Measurements from ENCODE around the gene TOGARAM2.

TOGARAM2 gene

DNA sequence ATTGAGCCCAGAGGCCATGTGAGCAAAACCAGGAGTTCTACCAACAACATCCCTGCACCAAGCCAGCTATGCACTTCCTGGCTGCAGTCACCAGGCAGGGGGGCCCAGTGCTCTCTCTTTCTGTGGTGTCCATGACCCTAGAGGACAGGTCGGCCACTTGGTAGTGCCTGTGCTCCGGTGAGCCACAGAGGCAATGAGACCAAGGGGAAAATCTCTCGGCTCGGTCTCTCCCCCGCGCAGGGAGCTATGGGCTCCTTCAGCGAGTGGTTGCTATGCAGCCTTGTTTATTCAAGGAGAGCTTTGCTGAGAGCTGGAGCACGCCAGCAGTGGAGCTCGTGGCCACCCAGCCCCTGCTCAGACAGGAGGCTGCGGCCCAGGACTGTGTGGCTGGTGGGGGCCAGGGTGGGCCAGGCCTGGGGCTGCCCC is at the start of gene TOGARAM2:
Gene TOGARAM2 (plus strand): TSS at position 283 of the 426 bp plus-strand sequence. CDS start 13,537 bp downstream, outside the sequence.
- no peak for DNase-seq (ENCODE audit: low spot score)

DNA sequence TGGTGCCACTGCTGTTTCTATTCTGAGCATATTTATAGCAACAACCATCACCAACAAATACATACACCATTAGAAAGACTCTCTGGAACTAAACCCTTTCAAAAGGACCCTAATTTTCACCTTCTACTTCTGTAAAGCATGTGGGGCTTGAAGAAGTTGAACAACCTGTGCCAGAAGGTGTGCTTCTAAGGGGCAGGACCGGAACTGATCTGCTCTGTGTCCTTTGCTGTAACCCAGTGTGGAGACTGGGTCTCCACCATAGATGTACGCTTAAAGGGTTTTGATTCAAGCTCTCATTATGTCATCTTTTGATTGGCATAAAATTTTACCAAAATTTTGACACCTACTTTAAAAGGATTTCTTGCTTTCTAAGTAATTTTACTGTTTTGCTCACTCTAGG is 46.3 kb upstream of the TOGARAM2 start:
- no peak for DNase-seq (ENCODE audit: low spot score)

DNA sequence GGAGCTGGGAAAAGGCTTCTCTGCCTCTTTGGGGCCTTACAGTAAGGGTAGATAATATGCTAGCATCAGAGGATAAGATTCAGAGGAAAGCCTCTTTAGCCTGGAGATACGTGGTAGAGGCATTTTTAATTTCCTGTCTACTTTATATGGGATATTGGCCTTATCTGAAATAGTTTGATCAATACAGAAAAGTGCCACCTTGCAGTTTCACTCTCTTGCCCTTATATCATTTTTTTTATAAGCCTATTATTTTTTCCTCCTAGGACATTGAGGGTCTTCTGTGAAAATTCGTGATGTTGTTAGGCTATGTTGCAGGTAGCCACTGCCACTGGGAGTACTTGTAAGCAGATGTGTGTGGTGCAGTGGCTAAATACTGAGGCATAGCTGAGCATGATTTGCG is 40.1 kb upstream of the TOGARAM2 start:
- no peak for DNase-seq (ENCODE audit: low spot score)

DNA sequence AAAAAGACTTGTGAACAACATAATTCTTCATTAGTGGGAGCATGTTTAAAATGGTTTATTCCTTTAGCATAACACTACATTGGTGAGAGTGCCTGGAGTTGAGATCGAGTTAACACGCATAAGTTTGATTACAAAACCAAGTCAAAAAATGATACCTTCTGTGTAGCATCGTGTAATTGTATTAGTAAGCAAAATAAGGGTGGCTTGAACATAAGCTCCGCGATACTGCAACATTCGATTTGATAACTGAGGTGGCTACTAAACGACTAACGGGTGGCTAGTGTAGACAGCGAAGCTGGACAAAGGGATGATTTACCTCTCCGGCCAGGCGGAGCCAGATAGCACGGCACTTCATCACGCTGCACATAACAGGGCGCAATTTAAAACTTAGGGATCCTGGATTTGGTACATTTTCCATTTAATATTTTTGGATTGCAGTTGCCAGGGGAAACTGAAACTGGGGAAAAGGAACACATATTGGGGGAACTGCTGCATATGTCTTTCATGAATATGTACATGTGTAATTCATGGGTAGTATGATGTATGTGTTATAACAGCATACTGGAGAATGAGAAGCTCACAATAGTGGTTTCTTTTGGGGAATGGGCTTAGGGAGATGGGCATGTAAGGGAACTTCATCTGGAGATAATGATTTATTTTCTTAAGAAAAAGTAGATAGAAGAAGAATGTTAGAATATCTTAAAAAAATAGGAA is 36.4 kb upstream of the TOGARAM2 start:
- DNase-seq (ENCODE audit: low spot score), result no peak

DNA sequence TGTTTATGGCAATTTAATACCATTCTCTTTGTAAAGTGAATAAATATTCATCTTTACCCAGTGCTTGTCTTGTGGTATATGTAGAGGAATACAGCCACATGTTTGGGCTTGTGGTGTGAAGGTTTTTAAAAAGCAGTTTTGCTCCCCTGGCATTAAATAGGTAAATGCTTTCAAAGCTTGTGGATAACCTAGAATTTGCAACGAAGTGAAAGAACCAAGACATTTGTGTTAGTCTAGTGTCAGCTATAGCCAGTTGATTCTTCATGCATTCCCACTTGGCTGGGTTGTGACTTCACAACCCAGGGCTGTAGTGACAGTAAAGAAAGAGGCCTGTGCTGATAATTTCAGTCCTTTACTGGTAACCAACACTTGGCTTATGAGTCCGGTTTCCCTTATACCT is 32.9 kb upstream of the TOGARAM2 start:
- DNase-seq (ENCODE audit: low spot score), result no peak

DNA sequence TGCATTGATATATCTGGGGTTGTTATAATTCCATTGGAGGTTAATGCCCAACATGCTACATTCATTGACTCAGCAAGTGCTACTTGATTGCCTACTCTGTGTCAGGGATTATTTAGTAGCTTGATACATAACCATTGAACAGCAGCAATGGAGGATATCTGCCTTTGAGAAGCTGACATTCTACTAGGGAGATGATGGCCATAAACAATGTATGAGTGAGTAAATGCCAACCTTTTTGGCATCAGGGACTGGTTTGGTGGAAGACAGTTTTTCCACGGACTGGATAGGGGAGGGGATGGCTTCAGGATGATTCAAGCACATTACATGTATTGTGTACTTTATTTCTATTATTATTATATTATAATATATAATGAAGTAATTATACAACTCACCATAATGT is 31.9 kb upstream of the TOGARAM2 start:
- no peak for DNase-seq (ENCODE audit: low spot score)

DNA sequence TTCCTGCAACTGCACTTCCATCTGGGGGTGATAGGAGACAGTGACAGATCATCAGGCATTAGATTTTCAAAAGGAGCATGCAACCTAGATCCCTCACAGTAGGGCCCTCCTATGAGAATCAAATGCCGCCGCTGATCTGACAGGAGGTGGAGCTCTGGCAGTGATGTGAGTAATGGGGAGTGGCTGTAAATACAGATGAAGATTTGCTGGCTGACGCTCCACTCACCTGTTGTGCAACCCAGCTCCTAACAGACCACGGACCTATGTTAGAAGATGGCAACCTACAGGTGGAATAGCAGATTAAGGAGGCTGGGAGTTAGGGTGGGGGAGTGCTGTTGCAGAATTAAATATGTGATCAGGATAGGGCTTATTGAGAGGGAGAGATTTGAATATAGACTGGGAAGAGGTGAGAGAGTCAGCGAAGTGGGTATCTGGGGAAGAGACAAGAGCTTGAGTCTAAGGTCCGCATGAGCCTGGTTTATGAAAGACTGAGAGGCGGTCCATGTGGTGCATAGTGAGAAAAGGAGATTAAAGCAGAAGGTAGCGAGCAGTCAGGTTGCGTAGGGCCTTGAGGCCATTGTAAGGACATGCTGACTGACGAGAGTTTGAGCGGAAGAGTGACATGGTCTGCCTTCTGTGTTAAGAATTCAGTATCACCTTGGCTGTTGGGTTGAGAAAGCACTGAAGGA is 31.3 kb upstream of the TOGARAM2 start:
- DNase-seq (ENCODE audit: low spot score), result no peak

DNA sequence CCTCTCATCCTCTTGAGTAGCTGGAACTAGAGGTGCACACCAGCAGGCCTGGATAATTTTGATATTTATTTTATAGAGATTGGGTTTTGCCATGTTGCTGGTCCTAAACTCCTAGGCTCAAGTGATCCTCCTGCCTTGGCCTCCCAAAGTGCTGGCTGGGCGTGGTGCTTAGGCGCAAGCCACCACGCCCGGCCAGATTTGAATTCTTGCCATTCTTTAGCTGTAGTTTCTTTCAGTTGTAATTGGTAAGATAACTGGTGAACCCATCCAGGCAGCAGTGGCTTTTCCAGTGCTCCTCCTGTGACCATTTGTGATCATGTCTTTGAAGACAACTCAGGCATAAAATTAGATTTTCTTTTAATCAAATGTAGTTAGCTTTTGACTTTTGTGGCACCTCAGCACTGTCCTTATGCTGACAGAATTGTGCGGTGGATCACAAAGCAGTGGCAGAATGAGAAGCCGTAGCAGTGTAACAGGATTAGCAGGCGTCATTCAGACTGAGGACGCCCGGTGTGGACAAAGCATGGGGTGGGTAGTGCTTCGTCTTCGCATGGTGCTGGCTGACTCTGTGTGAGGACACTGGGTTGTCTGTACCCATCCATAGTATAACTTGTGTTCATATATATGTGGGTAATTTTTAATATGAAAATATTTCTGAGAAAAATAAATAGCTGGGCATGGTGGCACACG is 30.0 kb upstream of the TOGARAM2 start:
- no peak for DNase-seq (ENCODE audit: low spot score)

DNA sequence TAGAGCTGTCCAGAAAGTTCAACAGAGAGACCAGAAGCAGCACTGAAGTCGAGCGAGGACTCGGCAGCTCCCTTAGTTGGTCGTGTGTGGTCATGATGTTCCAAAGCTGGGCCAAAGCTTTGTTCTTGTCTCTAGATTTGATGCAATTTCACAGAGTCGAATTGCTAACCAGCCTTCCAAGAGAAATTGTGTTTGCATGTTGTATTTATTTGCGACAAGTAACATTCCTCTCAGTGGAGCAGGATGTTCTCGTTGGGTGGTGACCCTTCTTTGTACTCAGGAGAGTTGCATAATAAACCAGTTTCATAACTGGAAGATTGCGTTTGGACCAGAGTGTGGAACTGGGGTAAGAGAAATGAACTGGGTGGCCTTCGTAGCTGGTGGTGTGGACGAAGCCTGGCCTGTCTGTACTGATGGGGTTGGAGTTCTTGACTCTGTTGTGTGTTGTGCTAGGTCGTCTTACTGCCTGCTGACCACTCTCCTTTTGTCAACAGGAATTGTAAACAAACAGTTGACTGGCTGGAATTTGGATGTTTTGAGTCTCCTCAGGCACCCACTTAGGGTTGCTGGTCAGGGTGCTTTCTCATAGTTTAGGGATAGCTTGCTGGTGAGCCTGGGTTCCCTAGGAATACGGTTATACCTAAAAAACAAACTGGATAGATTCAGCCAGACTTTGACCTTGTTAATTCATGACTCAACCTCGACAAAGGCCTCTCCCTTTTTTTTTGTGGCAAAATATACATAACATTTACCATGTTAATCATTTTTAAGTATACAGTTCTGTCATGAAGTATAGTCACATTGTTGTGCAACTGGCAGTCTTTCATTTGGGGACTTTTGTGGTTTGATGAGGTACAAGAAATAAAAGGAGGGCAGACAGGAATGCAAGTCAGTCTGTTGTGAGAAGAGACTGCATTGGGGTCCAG is 28.9 kb upstream of the TOGARAM2 start:
- no peak for DNase-seq (ENCODE audit: low spot score)

DNA sequence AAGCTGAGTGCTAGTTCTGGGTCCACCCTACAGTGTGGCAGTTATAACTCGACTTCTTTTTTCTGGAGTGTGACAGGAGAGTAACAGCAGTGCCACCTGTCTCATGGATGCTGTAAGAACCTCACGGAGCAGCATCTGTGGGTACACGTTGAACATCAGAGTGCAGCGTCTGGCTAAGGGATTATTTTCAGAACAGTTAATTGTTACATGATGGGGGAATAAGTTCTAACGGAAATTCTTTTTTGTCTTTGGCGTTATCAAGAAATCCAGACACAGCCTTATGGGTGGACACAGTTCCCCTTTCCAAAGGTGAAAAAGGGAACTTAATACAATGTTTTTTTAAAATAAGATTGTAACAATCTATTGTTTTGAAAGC is 28.3 kb upstream of the TOGARAM2 start:
- DNase-seq (ENCODE audit: low spot score), result no peak

DNA sequence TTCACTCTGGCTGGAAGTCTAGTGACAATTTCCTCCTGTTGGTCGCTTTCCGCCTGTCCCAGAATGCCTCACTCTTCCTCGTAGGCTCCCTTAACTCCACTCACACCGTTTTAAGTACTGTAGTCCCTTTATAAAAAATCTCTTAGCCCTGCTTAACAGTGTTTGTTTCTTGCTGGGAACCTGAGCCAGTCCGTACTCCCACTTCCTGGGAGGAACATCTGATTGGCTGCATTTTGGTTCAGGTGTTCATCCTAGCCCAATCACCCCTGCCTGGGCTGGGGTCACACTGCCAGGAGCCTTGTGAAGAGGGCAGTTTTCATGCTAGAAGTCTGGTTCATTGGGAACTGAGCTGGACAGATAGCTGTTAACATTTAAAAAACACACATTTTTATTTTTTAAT is 25.6 kb upstream of the TOGARAM2 start:
- DNase-seq (ENCODE audit: low spot score), result peak; percentile 42

DNA sequence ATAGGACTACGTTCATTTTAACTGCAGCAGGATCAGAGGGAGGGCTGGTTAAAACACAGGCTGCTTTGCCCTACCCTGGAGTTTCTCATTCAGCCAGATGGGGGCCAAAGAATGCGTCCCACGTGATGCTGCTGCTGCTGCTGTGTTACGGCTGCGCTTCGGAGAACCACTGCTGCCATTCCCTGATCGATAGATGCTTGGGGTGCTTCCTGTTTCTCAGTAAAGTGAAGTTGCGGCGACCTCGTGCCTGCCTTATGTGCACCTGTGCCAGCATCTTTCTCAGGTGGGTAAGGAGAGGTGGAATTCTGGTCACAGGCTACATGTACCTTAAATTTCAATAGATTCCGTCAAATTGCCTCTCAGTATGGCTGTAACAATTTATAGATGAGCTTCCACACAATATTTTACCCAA is 24.7 kb upstream of the TOGARAM2 start:
- DNase-seq (ENCODE audit: low spot score), result peak; percentile 72

DNA sequence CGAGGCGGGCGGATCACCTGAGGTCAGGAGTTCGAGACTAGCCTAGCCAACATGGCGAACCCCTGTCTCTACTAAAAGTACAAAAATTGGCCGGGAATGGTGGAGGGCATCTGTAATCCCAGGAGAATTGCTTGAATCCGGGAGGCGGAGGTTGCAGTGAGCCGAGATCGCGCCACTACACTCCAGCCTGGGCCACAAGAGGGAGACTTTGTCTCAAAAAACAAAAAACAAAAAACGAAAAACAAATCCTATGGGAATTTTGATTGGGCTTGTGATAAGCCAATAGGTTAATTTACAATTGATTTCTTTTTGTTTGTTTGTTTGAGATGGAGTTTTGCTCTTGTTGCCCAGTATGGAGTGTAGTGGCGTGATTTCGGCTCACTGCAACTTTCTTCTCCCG is 24.2 kb upstream of the TOGARAM2 start:
- no peak for DNase-seq (ENCODE audit: low spot score)

DNA sequence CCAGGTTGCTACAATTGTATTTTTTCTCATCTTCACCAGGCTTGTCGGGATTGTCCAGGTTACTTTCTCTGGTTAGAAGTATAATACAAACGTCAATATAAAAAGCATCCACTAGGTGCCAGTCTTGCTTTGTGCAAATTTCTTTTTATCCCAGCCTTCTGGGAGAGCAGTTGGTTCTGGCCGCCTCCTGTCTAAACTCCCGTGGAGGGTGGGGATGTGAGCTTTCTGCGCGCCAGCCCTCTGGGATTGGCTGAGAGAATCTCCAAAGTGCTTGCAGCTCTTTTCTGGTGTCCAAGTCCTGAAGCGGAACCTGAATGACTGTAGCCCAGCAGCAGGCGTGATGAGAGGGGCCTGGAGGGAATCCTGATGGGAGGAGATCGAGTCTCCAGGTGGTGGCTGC is 22.4 kb upstream of the TOGARAM2 start:
- DNase-seq (ENCODE audit: low spot score), result peak; percentile 78

DNA sequence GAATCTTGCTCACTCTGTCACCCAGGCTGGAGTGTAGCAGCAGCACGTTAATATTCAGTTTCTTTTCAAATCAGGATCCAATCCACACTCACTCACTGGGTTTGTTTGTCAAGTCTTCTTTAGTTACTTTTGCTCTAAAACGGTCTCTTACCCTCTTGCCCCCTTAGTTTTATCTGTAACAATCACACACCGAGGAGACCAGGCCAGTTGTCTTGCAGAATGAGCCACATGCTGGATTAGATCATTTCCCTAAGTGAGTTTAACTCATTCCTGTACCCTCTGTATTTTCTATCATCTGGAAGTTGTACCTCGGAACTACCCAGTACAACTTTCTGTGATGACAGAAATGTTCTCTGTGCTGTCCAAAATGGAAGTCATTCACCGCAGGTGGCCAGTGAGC is 20.7 kb upstream of the TOGARAM2 start:
- no peak for DNase-seq (ENCODE audit: low spot score)

DNA sequence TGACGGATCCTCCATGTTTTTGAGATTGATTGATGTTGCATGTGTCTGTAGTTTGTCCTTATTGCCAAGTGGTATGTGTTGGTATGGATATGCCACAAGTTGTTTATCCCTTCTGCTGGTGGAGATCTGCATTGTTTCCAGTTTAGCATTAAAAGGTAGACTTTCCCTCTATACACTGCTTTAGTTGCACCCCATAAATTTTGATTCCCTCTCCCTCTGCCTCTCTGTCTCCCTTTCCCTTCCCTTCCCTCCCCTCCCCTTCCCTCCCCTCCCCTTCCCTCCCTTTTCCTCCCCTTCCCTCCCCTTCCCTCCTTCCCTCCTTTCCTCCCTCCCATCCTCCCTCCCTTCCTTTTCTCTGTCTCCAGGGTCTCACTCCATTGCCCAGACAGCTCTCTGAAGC is 18.6 kb upstream of the TOGARAM2 start:
- no peak for DNase-seq (ENCODE audit: low spot score)

DNA sequence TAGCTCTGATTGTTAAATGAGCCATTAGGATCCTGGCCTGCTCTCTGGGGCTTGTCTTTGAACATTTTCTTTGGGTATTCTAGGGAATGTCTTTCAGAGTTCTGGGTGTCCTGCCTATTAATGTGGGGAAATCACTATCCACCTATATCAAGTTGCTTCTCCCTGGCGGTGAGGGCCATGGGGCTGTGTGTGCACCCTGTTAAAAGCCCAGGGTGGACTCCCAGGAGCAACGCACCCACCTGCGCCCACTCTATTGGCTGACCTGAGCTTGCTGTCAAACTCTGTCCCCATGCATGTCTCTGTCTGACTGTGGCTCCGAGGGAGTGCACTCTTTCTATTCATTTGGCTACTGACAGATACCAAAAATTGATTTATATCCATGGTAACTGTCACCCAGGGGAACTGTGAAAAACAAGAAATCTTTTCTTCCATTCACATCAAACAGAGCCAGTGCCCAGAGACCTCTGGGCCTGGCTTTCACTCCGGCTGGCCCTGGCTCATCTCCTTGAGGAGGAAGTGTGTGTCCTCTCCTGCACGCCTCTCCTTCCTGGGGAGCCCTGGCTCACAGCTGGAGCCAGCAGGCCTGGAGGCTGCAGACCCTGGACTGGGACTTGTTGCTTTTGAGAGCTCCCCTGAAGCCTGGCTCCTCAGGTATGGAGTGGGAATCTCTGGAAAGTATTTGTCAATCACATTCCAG is 10.5 kb upstream of the TOGARAM2 start:
- no peak for DNase-seq (ENCODE audit: low spot score)

DNA sequence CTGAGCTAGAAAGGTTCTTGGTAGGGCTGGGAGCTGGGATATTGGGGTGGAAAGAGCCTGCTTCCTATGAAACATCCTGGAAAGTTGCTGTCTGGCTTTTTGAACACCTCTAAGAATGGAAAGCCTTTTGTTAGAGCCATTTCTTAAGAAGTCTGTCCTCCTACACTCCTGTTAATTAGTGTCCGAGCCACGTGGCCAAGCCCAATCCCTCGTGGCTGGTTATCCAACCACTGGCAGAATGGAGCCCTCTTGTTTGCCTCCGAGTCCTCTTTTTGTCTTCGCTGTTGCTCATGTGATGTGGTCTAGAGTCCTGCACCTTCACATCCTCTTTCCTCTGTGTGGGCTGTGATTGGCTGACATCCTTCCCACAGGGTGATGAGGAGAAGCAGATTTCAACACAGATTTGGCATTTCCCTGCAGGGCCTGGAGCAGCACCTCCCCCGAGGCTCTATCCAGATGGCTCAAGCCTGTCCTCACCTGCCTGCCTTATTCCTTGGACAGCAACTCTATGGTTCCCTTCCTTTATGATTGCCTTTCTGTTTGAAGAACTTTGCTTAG is 8.2 kb upstream of the TOGARAM2 start:
- DNase-seq (ENCODE audit: low spot score), result no peak

DNA sequence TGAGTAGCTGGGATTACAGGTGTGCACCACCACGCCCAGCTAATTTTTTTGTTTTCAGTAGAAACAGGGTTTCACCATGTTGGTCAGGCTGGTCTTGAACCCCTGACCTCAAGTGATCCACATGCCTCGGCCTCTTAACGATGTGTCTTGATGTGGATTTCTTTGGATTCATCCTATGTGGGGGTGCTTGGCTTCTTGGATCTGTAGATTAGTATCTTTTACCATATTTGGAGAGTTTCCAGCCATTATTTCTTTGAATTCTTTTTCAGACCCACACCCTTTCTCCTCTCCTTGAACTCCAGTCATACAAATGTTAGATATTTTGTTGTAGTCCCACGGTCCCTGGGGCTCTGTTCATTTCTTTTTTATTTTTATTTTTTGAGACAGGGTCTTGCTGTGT is 6.8 kb upstream of the TOGARAM2 start:
- DNase-seq (ENCODE audit: low spot score), result no peak

DNA sequence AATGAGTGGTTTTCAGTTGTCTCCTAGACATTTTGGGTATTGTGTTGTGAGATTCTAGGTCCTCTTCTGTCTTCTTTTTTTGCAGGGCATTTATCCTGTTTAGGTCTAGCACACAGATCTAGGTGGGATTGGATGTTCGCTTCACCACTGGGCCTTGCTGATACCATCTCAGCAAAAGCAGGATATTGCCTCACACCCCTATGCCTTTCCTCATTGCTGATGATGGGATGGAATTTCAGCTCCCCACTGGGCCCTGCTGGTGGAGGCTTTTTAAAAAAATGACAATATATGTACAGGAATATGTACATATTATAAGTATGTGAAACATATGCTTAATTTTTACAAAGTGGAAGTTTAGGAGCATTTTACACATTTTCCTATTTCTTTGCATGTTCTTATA is 5.4 kb upstream of the TOGARAM2 start:
- no peak for DNase-seq (ENCODE audit: low spot score)

DNA sequence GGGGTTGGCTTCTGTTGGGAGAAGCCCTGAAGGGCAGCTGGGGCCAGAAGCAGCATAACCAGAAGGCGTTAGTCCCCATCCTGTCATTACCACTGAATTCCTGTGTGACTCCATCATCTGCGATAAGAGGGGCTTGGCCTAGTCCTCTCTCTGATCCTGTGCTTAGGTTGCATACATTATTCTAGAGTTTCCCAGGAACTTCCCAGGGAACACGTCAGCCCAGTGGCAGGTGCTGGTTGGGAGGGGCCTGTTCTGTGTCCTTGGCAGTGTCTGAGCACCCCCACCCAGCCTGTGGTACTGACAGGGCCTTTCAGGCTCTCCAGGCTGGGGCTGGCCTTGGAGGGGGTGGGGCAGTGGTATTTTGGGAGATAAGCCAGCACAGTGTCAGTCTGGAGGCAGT is 4.5 kb upstream of the TOGARAM2 start:
- DNase-seq (ENCODE audit: low spot score), result no peak

Data from iPS-NIHi11 (cell line).